IMR-90 (cell line): ENCODE results near the gene LYPD6B. TPM values are rescaled to one million over a fixed set of nuclear protein-coding genes. Genes with fewer than 3 reads are reported as not detected.

ENCODE experiments used
- ATAC-seq: fragments of 200-7000 bp; cut with Tn5 transposase; 2 replicates; pipeline ENCODE4 v1.9.1; 2020; ENCODE audit warnings: low read depth, mild to moderate bottlenecking, moderate library complexity
- BruUV-seq: library from RNA; stranded (reverse); fragments of 400-500 nt; replicated peaks from 2 replicates; lab custom pipeline; 2021; lab: Mats Ljungman, UMichigan
- CTCF ChIA-PET: fragments of 300-600 bp; formaldehyde crosslinking; extraction: SDS; loops from one replicate; lab custom pipeline; 2021; ENCODE audit warnings: antibody characterized with exemption; lab: Yijun Ruan, JAX
- POLR2A ChIA-PET: fragments of 300-600 bp; sonication (Branson Sonifier 250); formaldehyde crosslinking; loops from one replicate; lab custom pipeline; 2022; ENCODE audit warnings: antibody characterized with exemption; ENCODE audit not compliant: unreplicated experiment; lab: Charles Lee
- DNase-seq: peaks from one replicate; pipeline ENCODE4 v3.0.0; 2013
- H2AFZ ChIP-seq: replicated peaks from 2 replicates; pipeline ENCODE3; 2013; ENCODE audit warnings: low read length, mild to moderate bottlenecking; ENCODE audit not compliant: poor library complexity
- H2AK5ac ChIP-seq: 2 replicates; pipeline ENCODE4 v1.6.1; 2013; ENCODE audit warnings: low read depth, low read length, inconsistent platforms
- H2AK9ac ChIP-seq: replicated peaks from 2 replicates; pipeline ENCODE3; 2013; ENCODE audit warnings: mild to moderate bottlenecking, low read depth, low read length, moderate library complexity; ENCODE audit not compliant: poor library complexity
- H2BK120ac ChIP-seq: 2 replicates; pipeline ENCODE4 v1.6.1; 2013; ENCODE audit warnings: low read depth, low read length, inconsistent platforms
- H2BK15ac ChIP-seq: 3 replicates; pipeline ENCODE4 v1.6.1; 2013; ENCODE audit warnings: low read depth, low read length, inconsistent platforms
- H2BK20ac ChIP-seq: 2 replicates; pipeline ENCODE4 v1.6.1; 2013; ENCODE audit warnings: low read depth, mild to moderate bottlenecking, inconsistent platforms, low read length, moderate library complexity
- H2BK5ac ChIP-seq: 2 replicates; pipeline ENCODE4 v1.6.1; 2013; ENCODE audit warnings: mild to moderate bottlenecking, low read depth, low read length, inconsistent platforms; ENCODE audit not compliant: poor library complexity, severe bottlenecking
- H3K14ac ChIP-seq: replicated peaks from 2 replicates; pipeline ENCODE4 v1.6.1; 2013; ENCODE audit warnings: low read depth, low read length, inconsistent platforms
- H3K18ac ChIP-seq: 2 replicates; pipeline ENCODE4 v1.6.1; 2013; ENCODE audit warnings: low read depth, low read length, control low read depth
- H3K23ac ChIP-seq: 2 replicates; pipeline ENCODE4 v1.6.1; 2013; ENCODE audit warnings: low read depth, low read length, inconsistent platforms
- H3K27ac ChIP-seq: 2 replicates; pipeline ENCODE4 v1.5.1; 2013; ENCODE audit warnings: mild to moderate bottlenecking, control low read depth, low read length; ENCODE audit not compliant: insufficient read depth
- H3K27me3 ChIP-seq: 2 replicates; pipeline ENCODE4 v1.6.1; 2013; ENCODE audit warnings: low read length; ENCODE audit not compliant: control insufficient read depth, insufficient read depth
- H3K36me3 ChIP-seq: 2 replicates; pipeline ENCODE4 v1.6.1; 2013; ENCODE audit warnings: low read length, mixed read lengths; ENCODE audit not compliant: control insufficient read depth, insufficient read depth
- H3K4ac ChIP-seq: 2 replicates; pipeline ENCODE4 v1.6.1; 2013; ENCODE audit warnings: low read depth, low read length, inconsistent platforms
- H3K4me1 ChIP-seq: 2 replicates; pipeline ENCODE4 v1.6.1; 2013; ENCODE audit warnings: low read length, mixed read lengths; ENCODE audit not compliant: control insufficient read depth, insufficient read depth
- H3K4me2 ChIP-seq: 2 replicates; pipeline ENCODE4 v1.6.1; 2013; ENCODE audit warnings: low read depth, mild to moderate bottlenecking, control low read depth, low read length, moderate library complexity
- H3K4me3 ChIP-seq: 2 replicates; pipeline ENCODE4 v1.5.1; 2013; ENCODE audit warnings: low read depth, mild to moderate bottlenecking, control low read depth, low read length, moderate library complexity; ENCODE audit not compliant: insufficient read depth
- H3K56ac ChIP-seq: 2 replicates; pipeline ENCODE4 v1.6.1; 2013; ENCODE audit warnings: low read length, inconsistent platforms; ENCODE audit not compliant: insufficient read depth; ENCODE audit errors: extremely low read depth
- H3K79me1 ChIP-seq, 2 experiments: 2 replicates each; pipeline ENCODE4 v1.6.1; 2013; ENCODE audit warnings: low read length in 2 of 2, inconsistent platforms in 1 of 2, low read depth in 1 of 2
- H3K9ac ChIP-seq: 2 replicates; pipeline ENCODE4 v1.6.1; 2013; ENCODE audit warnings: low read depth, low read length, control low read depth
- H3K9me1 ChIP-seq: 2 replicates; pipeline ENCODE4 v1.6.1; 2013; ENCODE audit warnings: low read length, inconsistent platforms; ENCODE audit not compliant: insufficient read depth
- H3K9me3 ChIP-seq: 2 replicates; pipeline ENCODE4 v1.6.1; 2013; ENCODE audit warnings: low read length; ENCODE audit not compliant: control insufficient read depth, insufficient read depth
- H4K20me1 ChIP-seq: 2 replicates; pipeline ENCODE4 v1.6.1; 2013; ENCODE audit warnings: low read length, inconsistent platforms; ENCODE audit not compliant: insufficient read depth
- H4K5ac ChIP-seq: 2 replicates; pipeline ENCODE4 v1.6.1; 2013; ENCODE audit warnings: mild to moderate bottlenecking, low read depth, low read length, control low read depth
- H4K8ac ChIP-seq, 2 experiments: 2 replicates each; pipeline ENCODE4 v1.6.1; 2013; ENCODE audit warnings: low read depth in 2 of 2, low read length in 2 of 2, control low read depth in 1 of 2, inconsistent platforms in 1 of 2
- H4K91ac ChIP-seq: 2 replicates; pipeline ENCODE4 v1.6.1; 2013; ENCODE audit warnings: low read depth, low read length, inconsistent platforms; ENCODE audit not compliant: insufficient read depth
- BHLHE40 ChIP-seq: fragments of 150-350 bp; IDR thresholded peaks from 2 replicates; pipeline ENCODE4 v1.6.1; 2016; ENCODE audit warnings: mild to moderate bottlenecking, low read depth, low read length
- CEBPB ChIP-seq: IDR thresholded peaks from 2 replicates; pipeline ENCODE4 v1.6.1; 2012; ENCODE audit warnings: low read depth, low read length, improper control_type of control experiment
- CHD1 ChIP-seq: IDR thresholded peaks from 2 replicates; pipeline ENCODE4 v1.6.1; 2012; ENCODE audit warnings: low read depth, low read length, improper control_type of control experiment
- FOS ChIP-seq: fragments of 150-350 bp; IDR thresholded peaks from 2 replicates; pipeline ENCODE4 v1.6.1; 2016; ENCODE audit warnings: low read depth, low read length
- MAFK ChIP-seq: IDR thresholded peaks from 2 replicates; pipeline ENCODE4 v1.6.1; 2012; ENCODE audit warnings: low read depth, low read length, improper control_type of control experiment
- MXI1 ChIP-seq: IDR thresholded peaks from 2 replicates; pipeline ENCODE4 v1.6.1; 2012; ENCODE audit warnings: low read depth, mild to moderate bottlenecking, low read length, moderate library complexity, borderline replicate concordance
- NFE2L2 ChIP-seq: fragments of 150-350 bp; IDR thresholded peaks from 2 replicates; pipeline ENCODE4 v1.6.1; 2016; ENCODE audit warnings: low read depth, mild to moderate bottlenecking, low read length
- POLR2A ChIP-seq: IDR thresholded peaks from 2 replicates; pipeline ENCODE4 v1.6.1; 2012; ENCODE audit warnings: mild to moderate bottlenecking, low read depth, low read length
- RAD21 ChIP-seq: IDR thresholded peaks from 2 replicates; pipeline ENCODE4 v1.6.1; 2012; ENCODE audit warnings: low read length, improper control_type of control experiment
- RFX5 ChIP-seq: IDR thresholded peaks from 2 replicates; pipeline ENCODE4 v1.8.0; 2012; ENCODE audit warnings: low read depth, mild to moderate bottlenecking, low read length, moderate library complexity
- SMC3 ChIP-seq: fragments of 150-350 bp; IDR thresholded peaks from 2 replicates; pipeline ENCODE4 v1.6.1; 2016; ENCODE audit warnings: low read depth, mild to moderate bottlenecking, antibody characterized with exemption, low read length, moderate library complexity
- WGBS, 2 experiments: methylation state at CpG; one replicate each; pipeline versions ENCODE4 v1.1.5 to v1.1.7; 2013; ENCODE audit warnings: missing lambda C conversion rate in 2 of 2; ENCODE audit not compliant: insufficient read length in 1 of 2; ENCODE audit errors: extremely low coverage in 2 of 2; 5-methylcytosine and 5-hydroxymethylcytosine counted together
- dilution Hi-C: fragments of 300-500 bp; cut with HindIII; formaldehyde crosslinking; loops from one replicate; pipeline ENCODE4 v1.14.3; 2018; ENCODE audit warnings: low sequenced_read_pairs; ENCODE audit not compliant: unreplicated experiment
- in situ Hi-C: fragments of 300-500 bp; cut with MboI; formaldehyde crosslinking; loops from 3 replicates; pipeline ENCODE4 v1.14.3; 2019; ENCODE audit warnings: low sequenced_read_pairs, inconsistent platforms, mixed read lengths
- intact Hi-C: fragments of 100-400 bp; cut with micrococcal nuclease; formaldehyde crosslinking; loops from 2 replicates; pipeline ENCODE4 v1.10.0; 2022
- polyA plus RNA-seq, 3 experiments: library from polyadenylated mRNA; depleted of rRNA; stranded (reverse); fragments of >200 nt; gene quantifications; 2 replicates each; pipeline ENCODE4 v1.2.3, GENCODE V29; 2012; ENCODE audit warnings: low replicate concordance in 1 of 3
- total RNA-seq: library from RNA; depleted of rRNA; stranded (reverse); fragments of >200 nt; gene quantifications from 2 replicates; pipeline ENCODE4 v1.2.3, GENCODE V29; 2012
- TF ChIP-seq, protein P1 (sequence below): fragments of 150-350 bp; IDR thresholded peaks from 2 replicates; pipeline ENCODE4 v1.6.1; 2017; ENCODE audit warnings: mild to moderate bottlenecking, antibody characterized with exemption, low read length, low read depth
- TF ChIP-seq, protein P2 (sequence below): fragments of 150-350 bp; IDR thresholded peaks from 2 replicates; pipeline ENCODE4 v1.6.1; 2016; ENCODE audit warnings: low read depth, mild to moderate bottlenecking, low read length, moderate library complexity, borderline replicate concordance
- TF ChIP-seq, protein P3 (sequence below): conservative IDR thresholded peaks from 2 replicates; pipeline ENCODE4 v1.5.1; 2012; ENCODE audit warnings: mild to moderate bottlenecking, low read depth, low read length, improper control_type of control experiment

Gene LYPD6B
- total and polyA plus RNA-seq, 2 of the 4 experiments (the other 2 are of a cell fraction): 0.05 TPM; not detected in 1

DNA sequence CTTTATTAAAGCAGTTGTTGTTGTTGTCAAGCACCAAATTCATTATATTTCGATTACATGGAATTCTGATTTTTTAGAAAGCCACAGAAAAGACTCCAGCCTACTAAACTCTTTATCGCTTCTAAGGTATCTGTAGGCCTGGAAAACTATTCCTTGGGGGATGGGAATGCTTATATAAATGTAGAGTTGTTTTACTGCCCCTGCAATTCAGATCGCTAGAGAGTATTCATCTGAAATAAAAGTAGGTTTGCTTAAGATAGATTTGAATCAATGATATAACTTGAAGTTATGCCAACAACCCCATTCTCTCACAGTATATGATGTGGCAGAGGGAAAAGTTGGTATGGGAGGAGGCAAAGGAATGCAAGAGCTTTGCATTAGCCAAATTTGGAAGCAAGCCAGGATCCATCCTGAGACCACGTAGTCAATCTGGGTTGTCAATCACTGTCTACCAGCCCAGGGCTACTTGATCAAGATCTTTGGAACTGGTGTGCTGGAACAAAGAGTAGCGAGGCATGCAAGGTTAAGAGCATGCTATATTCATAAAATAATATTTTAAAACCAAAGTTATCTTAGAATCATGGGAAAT, 95.9 kb downstream of the LYPD6B start:
- intact Hi-C loops (no loop called here), in situ Hi-C loops (no loop called here), dilution Hi-C loops (no loop called here)
- Histone ChIP-seq H3K36me3 (no peaks in the 10 kb centered on the region), H4K5ac (no peak overlapping the region), H3K79me1 (no peaks in the 10 kb centered on the region), H2AK5ac (no peak overlapping the region), H2BK120ac (no peak overlapping the region), H3K14ac (no peak overlapping the region), H3K27ac (no peak overlapping the region), H3K4ac (no peak overlapping the region), H2AK9ac (no peak overlapping the region), H3K4me3 (no peak overlapping the region), H3K4me2 (no peak overlapping the region), H3K9ac (no peak overlapping the region), H4K8ac (no peak overlapping the region), H3K9me3 (no peaks in the 10 kb centered on the region), H2BK5ac (no peak overlapping the region), H3K27me3 (no peaks in the 10 kb centered on the region), H4K91ac (no peak overlapping the region), H3K56ac (no peak overlapping the region), H3K9me1 (no peaks in the 10 kb centered on the region), H4K20me1 (no peaks in the 10 kb centered on the region), H2BK20ac (no peak overlapping the region), H2AFZ (no peak overlapping the region), H3K23ac (no peak overlapping the region), H3K4me1 (no peaks in the 10 kb centered on the region), H3K18ac (no peak overlapping the region), H2BK15ac (no peak overlapping the region)
- ChIA-PET CTCF (no interaction called here), POLR2A (no interaction called here)
- DNase-seq: no peak
- TF ChIP-seq BHLHE40: no peak
- TF ChIP-seq CEBPB: no peak
- TF ChIP-seq, protein P1, sequence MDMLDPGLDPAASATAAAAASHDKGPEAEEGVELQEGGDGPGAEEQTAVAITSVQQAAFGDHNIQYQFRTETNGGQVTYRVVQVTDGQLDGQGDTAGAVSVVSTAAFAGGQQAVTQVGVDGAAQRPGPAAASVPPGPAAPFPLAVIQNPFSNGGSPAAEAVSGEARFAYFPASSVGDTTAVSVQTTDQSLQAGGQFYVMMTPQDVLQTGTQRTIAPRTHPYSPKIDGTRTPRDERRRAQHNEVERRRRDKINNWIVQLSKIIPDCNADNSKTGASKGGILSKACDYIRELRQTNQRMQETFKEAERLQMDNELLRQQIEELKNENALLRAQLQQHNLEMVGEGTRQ: no peak
- TF ChIP-seq MXI1: no peak
- no peak for TF ChIP-seq FOS
- TF ChIP-seq SMC3: no peak
- no peak for TF ChIP-seq POLR2A
- TF ChIP-seq RAD21: no peak
- TF ChIP-seq CHD1: no peak
- TF ChIP-seq NFE2L2: no peak
- TF ChIP-seq RFX5: no peak
- no peak for TF ChIP-seq MAFK
- TF ChIP-seq, protein P2, sequence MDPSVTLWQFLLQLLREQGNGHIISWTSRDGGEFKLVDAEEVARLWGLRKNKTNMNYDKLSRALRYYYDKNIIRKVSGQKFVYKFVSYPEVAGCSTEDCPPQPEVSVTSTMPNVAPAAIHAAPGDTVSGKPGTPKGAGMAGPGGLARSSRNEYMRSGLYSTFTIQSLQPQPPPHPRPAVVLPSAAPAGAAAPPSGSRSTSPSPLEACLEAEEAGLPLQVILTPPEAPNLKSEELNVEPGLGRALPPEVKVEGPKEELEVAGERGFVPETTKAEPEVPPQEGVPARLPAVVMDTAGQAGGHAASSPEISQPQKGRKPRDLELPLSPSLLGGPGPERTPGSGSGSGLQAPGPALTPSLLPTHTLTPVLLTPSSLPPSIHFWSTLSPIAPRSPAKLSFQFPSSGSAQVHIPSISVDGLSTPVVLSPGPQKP: no peak
- TF ChIP-seq, protein P3, sequence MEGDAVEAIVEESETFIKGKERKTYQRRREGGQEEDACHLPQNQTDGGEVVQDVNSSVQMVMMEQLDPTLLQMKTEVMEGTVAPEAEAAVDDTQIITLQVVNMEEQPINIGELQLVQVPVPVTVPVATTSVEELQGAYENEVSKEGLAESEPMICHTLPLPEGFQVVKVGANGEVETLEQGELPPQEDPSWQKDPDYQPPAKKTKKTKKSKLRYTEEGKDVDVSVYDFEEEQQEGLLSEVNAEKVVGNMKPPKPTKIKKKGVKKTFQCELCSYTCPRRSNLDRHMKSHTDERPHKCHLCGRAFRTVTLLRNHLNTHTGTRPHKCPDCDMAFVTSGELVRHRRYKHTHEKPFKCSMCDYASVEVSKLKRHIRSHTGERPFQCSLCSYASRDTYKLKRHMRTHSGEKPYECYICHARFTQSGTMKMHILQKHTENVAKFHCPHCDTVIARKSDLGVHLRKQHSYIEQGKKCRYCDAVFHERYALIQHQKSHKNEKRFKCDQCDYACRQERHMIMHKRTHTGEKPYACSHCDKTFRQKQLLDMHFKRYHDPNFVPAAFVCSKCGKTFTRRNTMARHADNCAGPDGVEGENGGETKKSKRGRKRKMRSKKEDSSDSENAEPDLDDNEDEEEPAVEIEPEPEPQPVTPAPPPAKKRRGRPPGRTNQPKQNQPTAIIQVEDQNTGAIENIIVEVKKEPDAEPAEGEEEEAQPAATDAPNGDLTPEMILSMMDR: no peak
- no peak for ATAC-seq
- 80% methylated on average over 1 of the region's 5 CpGs; no CpG with 5 or more reads in 1 of the 2 experiments for WGBS, 2 experiments
- no TSS peak for BruUV-seq
